ENCODE results near the gene GPR84. TPM values are rescaled to one million over a fixed set of nuclear protein-coding genes. Genes with fewer than 3 reads are reported as not detected.

The GPR84 gene
- total and polyA plus RNA-seq, 10 of the 15 experiments (the other 5 are each of a cell fraction or from before 2014, with no cell fraction given) = 0.37 to 4.7 (median 2.6) TPM

- TF ChIP-seq HDGF (IDR thresholded peaks at IDR 0.05) (no peak), IKZF2 (IDR thresholded peaks at IDR 0.05) (no peak), TCF7 (IDR thresholded peaks at IDR 0.05; ENCODE audit: borderline replicate concordance) (no peak)
Observed at GRCh38 chr12:54395545-54395944, 31.3 kb upstream of the GPR84 start (continued).

- ChIA-PET RAD21 (ENCODE audit: unreplicated experiment) (interaction anchor here (1.0 kb wide), 1 partner anchor 49 kb away, joined by 3 read pairs; no protein-coding TSS in a partner anchor), CTCF (interaction anchor here (0.9 to 12.3 kb wide), 5 partner anchors 15 to 180 kb away, joined by 3 to 1071 read pairs (median 16); partner anchors contain the start of gene ITGA5), SMC1A (ENCODE audit: uncharacterized antibody, unreplicated experiment) (interaction anchor here (1.2 to 12.3 kb wide), 2 partner anchors 43 to 57 kb away, joined by 3 to 469 read pairs; no protein-coding TSS in a partner anchor), POLR2A (no interaction called here)
- no peak overlapping the region for H3K9ac ChIP-seq (ENCODE audit: control insufficient read depth, insufficient read depth, low read length)
- H3K4me3 ChIP-seq = no peak overlapping the region
- DNase-seq (ENCODE audit: low read depth, low spot score) = no peak
- in situ Hi-C loops (cut with MboI) = no loop called here
- H3K4me1 ChIP-seq (ENCODE audit: control insufficient read depth, insufficient read depth, low read length) = no peaks in the 10 kb centered on the region
- no peaks in the 10 kb centered on the region for H3K36me3 ChIP-seq (ENCODE audit: control insufficient read depth in 2 of 2, insufficient read depth in 2 of 2, low read length in 1 of 2)
- FAIRE-seq = no peak
- no peaks in the 10 kb centered on the region for H3K79me2 ChIP-seq (ENCODE audit: control insufficient read depth, insufficient read depth, low read length)
- H3K4me2 ChIP-seq (ENCODE audit: control insufficient read depth, insufficient read depth) = no peak overlapping the region
- no TSS peak for BruUV-seq (replicated peaks)
- 88% methylated on average over 1 of the region's 1 CpG for WGBS (ENCODE audit: insufficient coverage, insufficient replicate concordance, low lambda C conversion rate, missing lambda C conversion rate)
- intact Hi-C loops (cut with micrococcal nuclease; ENCODE audit: unreplicated experiment) = loop anchor here (1.0 kb wide), 1 partner anchor 44 kb away; no protein-coding TSS in a partner anchor
- no peaks in the 10 kb centered on the region for H3K9me3 ChIP-seq (replicated peaks; ENCODE audit: control insufficient read depth, insufficient read depth, low read length)
- H2AFZ ChIP-seq (ENCODE audit: control insufficient read depth, low read depth, low read length) = no peak overlapping the region
- H4K20me1 ChIP-seq (ENCODE audit: control insufficient read depth, insufficient read depth) = no peaks in the 10 kb centered on the region
- ATAC-seq = no peak
- H3K27ac ChIP-seq (ENCODE audit: control insufficient read depth, insufficient read depth) = no peak overlapping the region
- H3K27me3 ChIP-seq (replicated peaks in 1 of 2; ENCODE audit: control insufficient read depth in 2 of 2, insufficient read depth in 2 of 2, low read length in 1 of 2) = no peaks in the 10 kb centered on the region
- TF ChIP-seq SPI1 (IDR thresholded peaks at IDR 0.05; ENCODE audit: borderline replicate concordance, insufficient read depth, low read depth, low read length) (no peak), EGR1 (IDR thresholded peaks at IDR 0.05; ENCODE audit: borderline replicate concordance in 1 of 2, low read depth in 2 of 2, low read length in 2 of 2) (no peak), SP1 (IDR thresholded peaks at IDR 0.05; ENCODE audit: low read depth, low read length) (no peak), ZBTB11 (CRISPR knock-in tag; IDR thresholded peaks at IDR 0.05) (no peak), CEBPZ (IDR thresholded peaks at IDR 0.05; ENCODE audit: low read depth, low read length) (no peak), POLR2AphosphoS2 (IDR thresholded peaks at IDR 0.05; ENCODE audit: low read depth, low read length) (no peak), ASH2L (IDR thresholded peaks at IDR 0.05; ENCODE audit: borderline replicate concordance, low read depth) (no peak), POU2F2 (IDR thresholded peaks at IDR 0.05; ENCODE audit: borderline replicate concordance, low read depth, low read length) (no peak), MTA2 (IDR thresholded peaks at IDR 0.05; ENCODE audit: low read depth) (no peak), CHD1 (IDR thresholded peaks at IDR 0.05; ENCODE audit: low read depth, low read length) (no peak), NKRF (conservative IDR thresholded peaks at IDR 0.05) (no peak)
Observed at GRCh38 chr12:54394986-54395385, 30.7 kb upstream of the GPR84 start.

Data from GM12878 (cell line).